Measurements from ENCODE around the gene ARCN1. TPM values are rescaled to one million over a fixed set of nuclear protein-coding genes. Genes with fewer than 3 reads are reported as not detected.

Gene ARCN1
- polyA plus RNA-seq, 1 donor: 113 TPM

GRCh38 chr11:118621071-118621783 is 49.0 kb downstream of the ARCN1 start:
- DNase-seq (ENCODE audit: low read depth): no peak

DNA sequence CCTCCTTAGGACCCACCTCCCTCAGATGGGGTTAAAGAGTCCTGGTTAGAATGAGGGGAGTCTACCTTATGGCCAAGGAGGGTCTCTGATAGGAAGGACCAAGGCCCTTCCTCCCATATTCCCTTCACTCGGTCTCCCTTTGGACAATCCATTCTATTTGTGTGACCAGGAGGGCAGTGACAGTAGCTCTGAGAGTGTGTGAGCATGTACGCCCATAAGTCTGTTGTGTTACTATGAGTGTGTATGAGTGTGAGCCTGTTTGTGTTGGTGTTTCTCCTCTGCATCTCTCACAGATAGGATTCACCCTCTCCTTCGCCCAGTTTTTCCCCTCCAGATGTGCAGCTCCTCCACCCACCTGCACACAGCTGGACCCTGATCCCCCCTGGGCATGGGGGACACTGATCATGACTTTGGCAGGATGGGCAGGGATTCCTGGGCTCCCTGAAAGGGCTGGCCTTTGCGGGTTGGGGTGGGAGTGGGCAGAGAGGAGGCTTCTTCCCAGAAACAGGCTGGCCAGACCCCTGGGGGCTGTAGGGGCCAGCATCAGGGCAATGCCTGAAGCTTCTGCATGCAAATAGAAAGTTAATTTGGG is 49.7 kb downstream of the ARCN1 start:
- no peak for DNase-seq (ENCODE audit: low read depth)

DNA sequence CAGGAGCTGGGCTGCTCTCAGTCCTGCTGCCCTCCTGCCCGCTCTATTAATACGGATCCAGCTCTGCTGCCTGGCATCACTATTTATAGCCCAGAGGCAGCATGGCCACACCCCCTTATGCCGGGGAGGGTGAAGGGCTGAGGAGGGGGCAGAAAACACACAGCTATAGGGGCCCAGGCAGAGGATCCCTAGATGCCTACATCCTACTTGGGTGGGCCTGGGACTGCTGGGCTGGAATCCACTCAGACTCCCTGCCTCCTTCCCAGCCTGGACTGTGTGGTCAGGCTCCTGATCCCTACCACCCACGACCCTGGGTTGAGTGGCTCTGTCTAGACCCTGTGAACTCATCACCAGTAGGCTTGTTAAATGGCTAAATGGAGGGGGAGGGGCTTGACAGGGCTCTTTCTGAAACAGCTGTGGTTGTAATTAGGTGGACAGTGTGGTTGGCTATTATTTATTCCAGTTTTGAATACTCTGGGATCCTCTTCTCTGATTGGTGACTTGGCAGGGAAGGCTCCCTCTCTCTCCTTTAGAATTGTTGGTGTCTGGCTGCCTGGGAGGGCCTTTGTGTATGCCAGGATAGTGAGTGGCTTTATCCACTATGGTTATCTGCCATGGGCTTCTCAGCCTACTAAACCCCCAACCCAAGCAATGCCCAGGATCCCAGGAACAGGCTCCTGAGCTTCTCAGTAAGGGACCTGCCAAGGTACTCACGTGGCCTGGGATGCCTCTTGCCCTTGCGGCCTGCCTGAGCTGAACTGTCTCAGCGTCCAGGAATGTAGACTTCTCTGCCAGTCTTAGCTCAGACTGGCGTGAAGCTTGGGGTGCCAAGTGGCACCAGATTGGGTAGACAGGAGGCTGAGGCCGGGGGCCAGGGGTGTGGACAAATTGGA is 50.4 kb downstream of the ARCN1 start:
- DNase-seq (ENCODE audit: low read depth): no peak

- no peak for DNase-seq (ENCODE audit: low read depth)
Measured at GRCh38 chr11:118623269-118623655, 51.1 kb downstream of the ARCN1 start.

GRCh38 chr11:118625036-118625690 is 53.0 kb downstream of the ARCN1 start:
- DNase-seq (ENCODE audit: low read depth): no peak

DNA sequence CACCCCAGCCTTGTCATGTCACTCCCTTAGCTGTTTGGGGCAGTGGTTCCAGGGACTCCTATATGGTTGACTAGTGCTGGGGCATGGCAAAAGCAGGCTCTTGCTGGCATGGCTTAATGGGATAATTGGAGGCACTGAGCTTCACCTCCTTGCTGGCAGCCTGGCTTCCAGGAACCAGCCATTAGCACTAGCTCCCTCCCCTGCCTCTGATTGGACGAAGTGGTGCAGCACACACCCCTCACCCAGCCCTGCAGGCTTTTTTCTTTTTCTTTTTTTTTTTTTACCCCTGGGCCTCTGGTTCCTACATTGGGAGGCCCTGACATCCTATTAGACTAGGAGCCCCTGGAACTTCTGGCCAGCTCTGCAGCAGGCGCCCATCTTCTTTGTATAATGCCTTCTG is 53.8 kb downstream of the ARCN1 start:
- DNase-seq (ENCODE audit: low read depth): no peak

GRCh38 chr11:118627566-118627965 is 55.4 kb downstream of the ARCN1 start:
- no peak for DNase-seq (ENCODE audit: low read depth)

DNA sequence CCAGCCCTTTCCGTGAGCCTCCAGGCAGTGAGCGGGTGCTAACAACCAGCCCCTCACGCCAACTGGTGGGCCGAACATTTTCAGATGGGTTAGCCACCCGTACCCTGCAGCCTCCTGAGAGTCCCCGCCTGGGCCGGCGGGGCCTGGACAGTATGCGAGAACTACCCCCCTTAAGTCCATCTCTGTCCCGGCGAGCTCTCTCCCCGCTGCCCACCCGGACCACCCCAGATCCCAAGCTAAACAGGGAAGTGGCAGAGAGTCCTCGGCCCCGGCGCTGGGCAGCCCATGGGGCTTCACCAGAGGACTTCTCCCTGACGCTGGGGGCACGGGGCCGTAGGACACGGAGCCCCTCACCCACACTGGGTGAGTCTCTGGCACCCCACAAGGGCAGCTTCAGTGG is 55.8 kb downstream of the ARCN1 start:
- no peak for DNase-seq (ENCODE audit: low read depth)

DNA sequence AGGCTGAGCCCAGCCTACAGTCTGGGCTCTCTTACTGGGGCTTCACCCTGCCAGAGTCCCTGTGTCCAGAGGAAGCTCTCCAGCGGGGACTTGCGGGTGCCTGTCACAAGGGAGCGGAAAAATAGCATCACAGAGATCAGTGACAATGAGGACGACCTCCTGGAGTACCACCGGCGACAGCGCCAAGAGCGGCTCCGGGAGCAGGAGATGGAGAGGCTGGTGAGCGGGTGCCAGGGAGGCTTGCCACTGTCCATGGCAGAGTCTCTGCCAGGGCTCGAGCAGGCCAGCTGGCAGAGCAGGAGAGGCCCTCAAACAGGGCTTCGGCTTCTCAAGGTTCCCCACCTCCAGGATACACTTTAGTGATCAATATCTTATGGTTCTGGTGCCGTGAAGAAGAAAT is 56.2 kb downstream of the ARCN1 start:
- no peak for DNase-seq (ENCODE audit: low read depth)

DNA sequence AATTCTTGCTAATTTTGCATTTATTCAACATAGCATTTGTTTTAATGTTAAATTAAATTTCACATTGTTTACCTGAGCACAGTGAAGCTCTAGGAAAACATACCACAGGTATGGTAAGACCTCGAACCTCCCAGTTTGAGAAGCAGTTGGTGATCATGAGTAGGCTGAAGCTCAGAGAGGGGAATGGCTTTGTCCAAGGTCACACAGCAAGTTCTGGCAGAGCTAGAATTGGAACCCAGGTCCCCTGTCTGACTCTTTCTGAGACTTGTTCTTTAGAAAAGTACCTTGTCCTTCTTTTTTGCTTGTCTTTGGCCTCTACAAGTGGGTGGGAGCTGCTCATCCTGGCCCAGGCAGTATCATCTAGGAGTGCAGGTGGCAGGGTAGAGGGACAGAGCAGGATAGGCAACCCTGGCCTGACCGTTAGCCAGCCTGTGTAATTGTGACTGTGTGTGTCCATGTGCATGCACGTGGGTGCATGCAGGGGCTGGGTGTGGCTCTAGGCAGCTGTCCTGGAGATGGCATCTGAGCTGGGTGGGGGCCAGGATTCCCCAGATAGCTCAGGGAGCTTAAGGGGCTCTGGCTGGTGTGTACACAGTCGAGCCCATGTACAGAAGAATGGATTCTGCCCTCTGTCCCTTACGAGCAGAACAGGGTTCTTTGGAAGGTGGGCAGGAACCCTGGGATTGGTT is 56.8 kb downstream of the ARCN1 start:
- DNase-seq (ENCODE audit: low read depth): no peak

GRCh38 chr11:118629761-118630661 is 57.8 kb downstream of the ARCN1 start:
- no peak for DNase-seq (ENCODE audit: low read depth)

DNA sequence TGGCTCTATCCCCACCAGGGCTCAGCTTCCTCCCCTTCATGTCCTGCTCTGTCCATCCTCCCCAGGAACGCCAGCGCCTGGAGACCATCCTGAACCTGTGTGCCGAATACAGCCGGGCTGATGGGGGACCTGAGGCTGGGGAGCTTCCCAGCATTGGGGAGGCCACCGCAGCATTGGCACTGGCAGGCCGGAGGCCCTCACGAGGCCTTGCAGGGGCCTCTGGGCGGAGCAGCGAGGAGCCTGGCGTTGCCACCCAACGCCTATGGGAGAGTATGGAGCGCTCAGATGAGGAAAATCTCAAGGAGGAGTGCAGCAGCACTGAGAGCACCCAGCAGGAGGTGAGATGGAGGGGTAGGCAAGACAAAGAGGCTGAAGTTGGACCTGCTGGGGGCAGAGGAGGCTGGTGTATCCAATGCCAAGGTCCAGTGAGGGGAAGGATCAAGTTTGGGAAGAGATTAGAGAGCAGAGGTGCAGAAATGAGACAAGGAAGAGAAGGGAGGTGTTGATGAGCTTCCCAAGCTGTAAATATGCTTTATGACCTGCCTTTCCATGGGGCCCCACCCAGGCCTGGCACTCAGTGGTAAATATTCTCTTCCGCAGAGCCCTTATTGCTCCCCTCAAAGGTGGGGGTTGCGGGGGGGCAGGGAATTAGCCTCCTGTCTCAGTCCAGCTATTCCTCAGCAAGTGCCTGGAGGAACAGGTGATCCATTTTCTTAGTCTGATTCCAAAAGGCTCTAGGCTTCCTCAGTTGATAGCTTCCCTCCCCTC is 59.1 kb downstream of the ARCN1 start:
- no peak for DNase-seq (ENCODE audit: low read depth)

DNA sequence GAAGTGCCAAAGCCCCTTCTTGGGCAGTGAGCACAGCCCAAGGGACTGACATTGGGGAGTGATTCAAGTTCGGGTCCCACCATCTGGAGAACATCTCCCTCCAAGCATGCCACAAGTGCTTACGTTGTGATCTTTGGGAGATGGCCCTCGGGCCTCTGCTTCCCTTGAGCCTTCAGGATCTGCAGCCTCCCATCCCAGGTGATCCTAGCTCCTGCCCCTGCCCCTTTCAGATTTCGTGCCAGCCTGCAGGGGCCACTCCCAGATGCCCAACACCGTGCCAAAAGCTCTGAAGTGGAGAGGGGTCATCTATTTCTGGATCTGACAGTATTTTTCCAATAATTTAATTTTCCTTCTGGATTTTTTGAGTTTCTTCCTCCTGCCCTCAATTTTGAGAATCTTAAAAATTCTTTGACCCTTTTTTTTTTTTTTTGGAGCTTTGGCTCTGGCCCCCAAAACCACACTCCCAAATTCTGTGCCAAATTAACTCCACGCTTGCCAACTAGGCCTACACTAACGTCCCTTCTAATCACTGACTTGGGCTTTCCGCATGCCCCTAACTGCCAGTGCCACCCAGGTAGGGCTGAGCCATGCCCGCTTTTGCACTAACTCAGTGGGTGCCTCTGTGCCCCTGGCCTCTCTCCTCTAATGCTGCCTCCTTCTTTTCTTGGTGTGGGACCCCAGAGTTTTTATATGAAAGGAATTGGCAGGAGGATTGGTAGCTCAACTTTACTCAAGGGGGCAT is 60.5 kb downstream of the ARCN1 start:
- no peak for DNase-seq (ENCODE audit: low read depth)

DNA sequence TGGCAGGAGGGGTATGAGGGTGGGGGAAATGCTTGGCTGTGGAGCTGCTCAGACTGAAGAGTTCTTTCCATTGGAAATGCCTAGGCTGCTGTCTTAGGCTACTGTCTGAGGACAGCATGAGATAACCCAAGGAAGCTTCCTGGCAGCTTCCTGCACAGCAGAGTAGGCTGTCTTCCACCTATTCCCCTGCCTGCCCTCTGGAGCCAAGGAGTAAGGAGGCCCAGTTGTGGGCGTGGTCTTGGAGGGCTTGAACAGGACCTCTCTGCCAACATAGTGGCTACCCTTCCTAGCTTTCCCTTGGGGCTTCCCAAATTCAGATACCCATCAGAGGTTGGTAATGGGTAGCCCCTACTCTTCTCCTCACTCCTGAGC is 61.1 kb downstream of the ARCN1 start:
- DNase-seq (ENCODE audit: low read depth): no peak

DNA sequence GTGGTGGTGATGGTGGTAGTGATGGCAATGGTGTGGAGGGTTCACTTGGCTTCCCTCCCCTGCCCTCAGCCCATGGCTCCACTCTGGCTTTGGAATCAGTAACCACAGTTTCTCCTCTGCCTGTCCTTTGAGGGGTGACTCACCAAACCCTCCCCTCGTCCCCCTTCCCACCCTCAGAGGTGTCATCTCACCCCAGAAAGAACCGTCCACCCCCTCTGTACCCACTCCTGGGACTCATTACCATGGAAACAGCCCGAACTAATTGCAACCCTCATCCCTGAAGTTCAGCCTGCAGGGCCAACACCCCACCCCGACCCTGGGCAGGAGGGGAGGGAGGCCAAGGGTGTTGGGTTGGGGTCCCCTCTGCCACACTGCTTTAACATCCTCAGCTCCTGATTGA is 61.8 kb downstream of the ARCN1 start:
- no peak for DNase-seq (ENCODE audit: low read depth)

GRCh38 chr11:118634431-118635236 is 62.4 kb downstream of the ARCN1 start:
- DNase-seq (ENCODE audit: low read depth): no peak

GRCh38 chr11:118635237-118635591 is 63.0 kb downstream of the ARCN1 start:
- no peak for DNase-seq (ENCODE audit: low read depth)

DNA sequence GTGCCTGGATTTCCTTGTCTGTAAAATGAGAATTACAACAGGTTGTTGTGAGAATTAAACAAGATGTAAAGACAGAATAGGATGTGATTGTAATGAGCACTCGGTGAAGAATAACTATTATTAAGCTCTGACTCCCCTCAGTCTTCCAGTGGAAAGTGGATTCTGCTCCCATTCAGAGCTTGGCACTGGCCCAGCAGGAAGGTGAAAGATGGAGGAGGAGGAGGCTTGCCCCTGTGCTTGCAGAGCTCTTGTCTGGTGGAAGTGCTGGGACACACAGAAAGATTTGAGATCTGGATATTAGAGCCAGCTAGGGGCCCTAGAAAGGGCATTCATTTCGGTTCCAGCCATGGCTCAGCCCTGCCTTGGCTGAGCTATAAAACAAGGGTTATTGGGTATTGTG is 63.4 kb downstream of the ARCN1 start:
- DNase-seq (ENCODE audit: low read depth): no peak

All from forelimb muscle (tissue), 1 donor.